Measurements from ENCODE around the gene TRIM38.
A peak's percentile ranks its signal among the peaks of the same experiment; 100 is the strongest.
"Not testable (repeated sequence)": the region's sequence is repeated elsewhere in the genome, so short reads cannot be mapped to it uniquely, and the experiment has no call there.

The TRIM38 gene

GRCh38 chr6:25997921-25998320 is 35.3 kb downstream of the TRIM38 start (continued):
- no peak for TF ChIP-seq INSM2 (tag by site-specific recombination; IDR thresholded peaks at IDR 0.05)

GRCh38 chr6:25998379-25998778 is 35.8 kb downstream of the TRIM38 start:
- Histone ChIP-seq H3K9me3 (ENCODE audit: control insufficient read depth, insufficient read depth, low read depth, low read length) (no peaks in the 10 kb centered on the region), H3K4me1 (ENCODE audit: control insufficient read depth, insufficient read depth, low read length) (no peaks in the 10 kb centered on the region), H3K27ac (ENCODE audit: extremely low read depth, low read depth, low read length) (no peak overlapping the region), H3K4me3 (ENCODE audit: low read depth, low read length) (no peak overlapping the region), H3K36me3 (ENCODE audit: control insufficient read depth in 2 of 2, insufficient read depth in 1 of 2, low read length in 2 of 2) (peaks cover 5 to 13% of the 10 kb centered on the region in 2 experiments; a peak in 2 of 3 replicates)
- ChIA-PET POLR2A (interaction anchor here (1.2 to 1.4 kb wide), 2 partner anchors 23 to 33 kb away, joined by 3 read pairs; a partner anchor contains a TSS), CTCF (interaction anchor here (1.0 to 1.8 kb wide), 4 partner anchors 9 to 209 kb away, joined by 3 to 9 read pairs (median 4); no protein-coding TSS in a partner anchor)
- TF ChIP-seq ZNF473 (tag by site-specific recombination; IDR thresholded peaks at IDR 0.05) (no peak), ZNF664 (tag by site-specific recombination; IDR thresholded peaks at IDR 0.05) (peak; percentile 57; the same call in 1 of the 2 replicates)

- H3K4me3 ChIP-seq (ENCODE audit: low read depth, low read length); H3K9me3 ChIP-seq (ENCODE audit: control insufficient read depth, insufficient read depth, low read depth, low read length); POLR2A ChIA-PET; H3K27ac ChIP-seq (ENCODE audit: extremely low read depth, low read depth, low read length); H3K4me1 ChIP-seq (ENCODE audit: control insufficient read depth, insufficient read depth, low read length): not testable (repeated sequence)
- CTCF ChIA-PET: interaction anchor here (0.6 to 1.8 kb wide), 2 partner anchors 9 to 16 kb away, joined by 3 to 9 read pairs; no protein-coding TSS in a partner anchor
- H3K36me3 ChIP-seq (ENCODE audit: control insufficient read depth in 2 of 2, insufficient read depth in 1 of 2, low read length in 2 of 2): peaks cover 5 to 13% of the 10 kb centered on the region in 2 experiments; a peak in 2 of 3 replicates
Measured at GRCh38 chr6:25999225-25999624, 36.6 kb downstream of the TRIM38 start.

- Histone ChIP-seq H3K4me3 (ENCODE audit: low read depth, low read length) (no peak overlapping the region), H3K27ac (ENCODE audit: extremely low read depth, low read depth, low read length) (no peak overlapping the region), H3K9me3 (ENCODE audit: control insufficient read depth, insufficient read depth, low read depth, low read length) (no peaks in the 10 kb centered on the region), H3K4me1 (ENCODE audit: control insufficient read depth, insufficient read depth, low read length) (no peaks in the 10 kb centered on the region), H3K36me3 (ENCODE audit: control insufficient read depth in 2 of 2, insufficient read depth in 1 of 2, low read length in 2 of 2) (peaks cover 5 to 13% of the 10 kb centered on the region in 2 experiments; a peak in 2 of 3 replicates)
- POLR2A ChIA-PET: interaction anchor here (2.1 to 4.9 kb wide), 2 partner anchors 8 to 21 kb away, joined by 6 to 22 read pairs; a partner anchor contains a TSS
- CTCF ChIA-PET: interaction anchor here (0.5 to 8.3 kb wide), 4 partner anchors 7 to 212 kb away, joined by 3 to 198 read pairs (median 54); a partner anchor contains a TSS
- TF ChIP-seq BCL11B (tag by site-specific recombination; IDR thresholded peaks at IDR 0.05; ENCODE audit: low read depth) (no peak), ZNF175 (tag by site-specific recombination; IDR thresholded peaks at IDR 0.05) (no peak), KLF8 (tag by site-specific recombination; IDR thresholded peaks at IDR 0.05) (no peak), ZNF704 (tag by site-specific recombination; IDR thresholded peaks at IDR 0.05) (no peak), ZNF600 (tag by site-specific recombination; IDR thresholded peaks at IDR 0.05) (no peak), ZNF510 (tag by site-specific recombination; IDR thresholded peaks at IDR 0.05; ENCODE audit: insufficient replicate concordance) (no peak), IKZF3 (tag by site-specific recombination; IDR thresholded peaks at IDR 0.05) (no peak), ZNF10 (tag by site-specific recombination; IDR thresholded peaks at IDR 0.05) (peak; percentile 88)
Measured at GRCh38 chr6:26000366-26001144, 38.0 kb downstream of the TRIM38 start.
